Measurements from ENCODE around the gene ZNF502.
A peak's percentile ranks its signal among the peaks of the same experiment; 100 is the strongest.
"Not testable (repeated sequence)": the region's sequence is repeated elsewhere in the genome, so short reads cannot be mapped to it uniquely, and the experiment has no call there.

Gene ZNF502

GRCh38 chr3:44712455-44713075 lies at the start of gene ZNF502:
TSS of gene ZNF502 (plus strand) at chr3:44712660. CDS start at chr3:44720262, 7,602 bp downstream.
- DNase-seq (ENCODE audit: low read depth in 2 of 2): peak; percentile 36 to 59

GRCh38 chr3:44665173-44665572 lies 47.3 kb upstream of the ZNF502 start:
- DNase-seq (ENCODE audit: low read depth in 2 of 2): no peak

- DNase-seq (ENCODE audit: low read depth in 2 of 2): no peak
Observed at GRCh38 chr3:44666346-44666745, 46.1 kb upstream of the ZNF502 start.

- no peak for DNase-seq (ENCODE audit: low read depth in 2 of 2)
Observed at GRCh38 chr3:44669760-44670159, 42.7 kb upstream of the ZNF502 start.

GRCh38 chr3:44673466-44673865 lies 39.0 kb upstream of the ZNF502 start:
- DNase-seq (ENCODE audit: low read depth in 2 of 2): not testable (repeated sequence)

- no peak for DNase-seq (ENCODE audit: low read depth in 2 of 2)
Observed at GRCh38 chr3:44674211-44674610, 38.2 kb upstream of the ZNF502 start.

- DNase-seq (ENCODE audit: low read depth in 2 of 2): no peak
Observed at GRCh38 chr3:44678480-44679116, 33.9 kb upstream of the ZNF502 start.

- no peak for DNase-seq (ENCODE audit: low read depth in 2 of 2)
Observed at GRCh38 chr3:44680921-44681455, 31.5 kb upstream of the ZNF502 start.

GRCh38 chr3:44682182-44682896 lies 30.1 kb upstream of the ZNF502 start:
- DNase-seq (ENCODE audit: low read depth in 2 of 2): no peak

GRCh38 chr3:44685128-44685800 lies 27.2 kb upstream of the ZNF502 start:
- DNase-seq (ENCODE audit: low read depth in 2 of 2): peak; percentile 43 to 60

- DNase-seq (ENCODE audit: low read depth in 2 of 2): no peak
Observed at GRCh38 chr3:44687898-44688297, 24.6 kb upstream of the ZNF502 start.

- DNase-seq (ENCODE audit: low read depth in 2 of 2): no peak
Observed at GRCh38 chr3:44721231-44722102, 9.0 kb downstream of the ZNF502 start.

GRCh38 chr3:44722103-44722401 lies 9.6 kb downstream of the ZNF502 start:
- no peak for DNase-seq (ENCODE audit: low read depth in 2 of 2)

- DNase-seq (ENCODE audit: low read depth in 2 of 2): peak; percentile 70 to 82
Observed at GRCh38 chr3:44729384-44729910, 17.0 kb downstream of the ZNF502 start, which contains the start of gene ZNF501. TSS of gene ZNF501 (plus strand) at chr3:44729635. CDS start at chr3:44734422, 4,787 bp downstream.

GRCh38 chr3:44734646-44735168 lies 22.2 kb downstream of the ZNF502 start:
- no peak for DNase-seq (ENCODE audit: low read depth in 2 of 2)

- DNase-seq (ENCODE audit: low read depth in 2 of 2): no peak
Observed at GRCh38 chr3:44761101-44761423, 48.6 kb downstream of the ZNF502 start.

- peak; percentile 94 to 95 for DNase-seq (ENCODE audit: low read depth in 2 of 2)
Observed at GRCh38 chr3:44761424-44762169, 49.1 kb downstream of the ZNF502 start, which contains the start of the genes KIAA1143 and KIF15. TSS of gene KIAA1143 (minus strand) at chr3:44761619. CDS start at chr3:44761602, 17 bp downstream. TSS of gene KIF15 (plus strand) at chr3:44761794. CDS start at chr3:44761866, 72 bp downstream.

GRCh38 chr3:44762170-44762677 lies 49.8 kb downstream of the ZNF502 start:
- no peak for DNase-seq (ENCODE audit: low read depth in 2 of 2)

- DNase-seq (ENCODE audit: low read depth in 2 of 2): no peak
Observed at GRCh38 chr3:44762690-44763089, 50.2 kb downstream of the ZNF502 start.

- no peak for DNase-seq (ENCODE audit: low read depth in 2 of 2)
Observed at GRCh38 chr3:44764248-44764647, 51.8 kb downstream of the ZNF502 start.
